Parathyroid adenoma (tissue), 2 donors: Measurements from ENCODE around the gene BET1L.
"Not testable (repeated sequence)": the region's sequence is repeated elsewhere in the genome, so short reads cannot be mapped to it uniquely, and the experiment has no call there.

Source experiments
- H2AFZ ChIP-seq: fragments of 300-600 bp; sonication (generic); one replicate; pipeline ENCODE4 v1.7.0; 2017; ENCODE audit warnings: antibody characterized with exemption, mild to moderate bottlenecking
- H3K27ac ChIP-seq: fragments of 300-600 bp; sonication (generic); one replicate; pipeline ENCODE4 v1.7.0; 2017
- H3K27me3 ChIP-seq: fragments of 300-600 bp; sonication (generic); one replicate; pipeline ENCODE4 v1.7.0; 2017; ENCODE audit warnings: low read length; ENCODE audit not compliant: control insufficient read depth, insufficient read depth
- H3K36me3 ChIP-seq: fragments of 300-600 bp; sonication (generic); one replicate; pipeline ENCODE4 v1.7.0; 2017; ENCODE audit warnings: low read length; ENCODE audit not compliant: control insufficient read depth, insufficient read depth
- H3K4me1 ChIP-seq: fragments of 300-600 bp; sonication (generic); one replicate; pipeline ENCODE4 v1.7.0; 2017; ENCODE audit warnings: control low read depth
- H3K4me2 ChIP-seq: fragments of 300-600 bp; sonication (generic); one replicate; pipeline ENCODE4 v1.7.0; 2017; ENCODE audit warnings: low read length
- H3K4me3 ChIP-seq: fragments of 300-600 bp; sonication (generic); one replicate; pipeline ENCODE4 v1.7.0; 2017; ENCODE audit warnings: low read depth, low read length
- H3K79me2 ChIP-seq: fragments of 300-600 bp; sonication (generic); one replicate; pipeline ENCODE4 v1.7.0; 2017; ENCODE audit warnings: control low read depth
- H3K9ac ChIP-seq: fragments of 300-600 bp; sonication (generic); one replicate; pipeline ENCODE4 v1.7.0; 2017; ENCODE audit warnings: mild to moderate bottlenecking
- H3K9me3 ChIP-seq: fragments of 300-600 bp; sonication (generic); one replicate; pipeline ENCODE4 v1.7.0; 2017; ENCODE audit warnings: low read length; ENCODE audit not compliant: control insufficient read depth
- donor health status: primary hyperparathyroidism.

BET1L gene

GRCh38 chr11:189200-189783 is 17.9 kb downstream of the BET1L start:
- not testable (repeated sequence) for H3K4me1 ChIP-seq, H3K27me3 ChIP-seq, H3K9me3 ChIP-seq, H3K9ac ChIP-seq, H3K4me2 ChIP-seq, H3K79me2 ChIP-seq, H2AFZ ChIP-seq, H3K4me3 ChIP-seq, H3K27ac ChIP-seq, H3K36me3 ChIP-seq

- H3K4me1 ChIP-seq, H3K27me3 ChIP-seq: not testable (repeated sequence)
Measured at GRCh38 chr11:180242-180641, 27.0 kb downstream of the BET1L start.

More at GRCh38 chr11:180242-180641, 27.0 kb downstream of the BET1L start:
- H3K9me3 ChIP-seq, H3K9ac ChIP-seq, H3K4me3 ChIP-seq, H3K4me2 ChIP-seq, H3K79me2 ChIP-seq, H3K36me3 ChIP-seq, H2AFZ ChIP-seq, H3K27ac ChIP-seq: not testable (repeated sequence)
